Measurements from ENCODE around the gene KIF26B.

The KIF26B gene

DNA sequence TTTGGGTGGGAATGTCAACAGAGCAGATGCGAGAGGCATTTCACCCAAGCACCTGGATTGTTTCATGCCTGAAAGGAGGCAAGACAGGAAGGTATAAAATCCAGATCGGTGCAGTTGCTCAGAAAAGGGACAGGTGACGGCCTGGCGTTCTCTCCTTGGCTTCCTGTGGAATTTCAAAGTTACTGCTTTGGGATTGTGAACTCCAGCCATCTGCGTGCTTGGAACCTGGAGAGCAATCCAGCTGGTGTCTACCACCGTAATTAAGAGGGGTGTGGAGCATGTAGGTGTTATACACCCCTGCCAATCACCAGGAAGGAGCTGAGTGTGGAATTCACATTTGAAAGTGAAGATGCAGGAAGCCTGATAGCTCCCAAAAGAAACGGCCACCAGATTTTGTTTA, 286.1 kb downstream of the KIF26B start:
- DNase-seq = no peak

DNA sequence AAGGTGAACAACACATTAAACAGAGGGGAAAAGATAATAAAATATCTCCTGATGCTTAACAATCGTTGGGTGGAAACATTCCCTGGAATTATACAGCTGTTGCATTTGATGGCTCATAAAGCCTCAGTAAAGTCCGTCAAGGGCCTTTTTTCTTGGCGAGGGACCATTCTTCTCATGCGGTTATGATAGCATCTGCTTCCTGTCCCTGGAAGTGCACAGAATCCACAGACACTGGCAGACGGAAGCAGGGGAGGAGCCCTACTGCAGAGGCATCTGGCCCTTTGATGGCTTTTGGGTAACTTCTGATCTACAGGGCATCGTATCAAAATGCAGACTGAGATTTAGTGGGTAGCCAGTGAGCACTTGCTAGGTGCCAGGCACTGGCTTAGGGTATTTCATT, 286.9 kb downstream of the KIF26B start:
- no peak for DNase-seq

GRCh38 chr1:245444147-245444828, 289.5 kb downstream of the KIF26B start:
- DNase-seq = no peak

- no peak for DNase-seq
These were observed 290.2 kb downstream of the KIF26B start for GRCh38 chr1:245444945-245445344.

DNA sequence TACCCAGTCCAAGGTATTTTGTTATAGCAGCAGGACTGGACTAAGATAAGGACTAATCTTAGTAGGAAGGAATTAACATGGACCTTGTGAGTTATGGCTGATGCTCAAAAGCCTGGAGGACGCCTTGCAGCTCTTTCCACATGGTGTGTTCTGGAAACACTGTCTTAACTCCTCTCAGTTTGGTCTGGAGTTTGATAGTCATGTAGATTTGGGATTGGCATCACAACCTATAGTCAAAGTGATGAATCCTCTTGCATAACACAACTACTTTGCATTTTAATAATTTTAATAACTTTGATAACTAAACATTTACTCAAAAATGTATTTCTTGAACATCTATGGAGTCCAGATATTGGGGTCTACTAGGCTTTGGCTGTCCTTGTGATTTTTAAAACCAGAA, 293.7 kb downstream of the KIF26B start:
- no peak for DNase-seq

- DNase-seq = no peak
These were observed 294.2 kb downstream of the KIF26B start for GRCh38 chr1:245448975-245449431.

GRCh38 chr1:245453541-245453940, 298.8 kb downstream of the KIF26B start:
- no peak for DNase-seq

DNA sequence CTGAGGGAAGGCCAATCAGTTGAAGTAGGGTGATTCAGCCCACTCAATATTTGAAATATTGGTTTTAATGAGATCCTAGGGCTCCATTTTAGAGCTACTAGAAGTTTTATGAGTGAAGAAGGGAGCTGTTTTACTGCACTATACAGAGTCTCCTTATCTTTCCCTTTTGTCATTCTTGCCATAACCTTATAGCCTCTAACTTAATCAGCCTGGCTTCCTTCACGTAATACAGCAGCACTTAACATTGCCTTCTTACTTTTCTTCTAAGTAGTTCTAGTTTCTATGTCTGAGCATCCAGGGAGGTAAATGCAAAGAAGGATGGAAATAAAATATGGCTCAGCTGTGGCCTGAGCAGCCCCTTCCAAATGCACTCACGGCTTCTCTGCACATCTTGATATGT, 299.3 kb downstream of the KIF26B start:
- DNase-seq = no peak

DNA sequence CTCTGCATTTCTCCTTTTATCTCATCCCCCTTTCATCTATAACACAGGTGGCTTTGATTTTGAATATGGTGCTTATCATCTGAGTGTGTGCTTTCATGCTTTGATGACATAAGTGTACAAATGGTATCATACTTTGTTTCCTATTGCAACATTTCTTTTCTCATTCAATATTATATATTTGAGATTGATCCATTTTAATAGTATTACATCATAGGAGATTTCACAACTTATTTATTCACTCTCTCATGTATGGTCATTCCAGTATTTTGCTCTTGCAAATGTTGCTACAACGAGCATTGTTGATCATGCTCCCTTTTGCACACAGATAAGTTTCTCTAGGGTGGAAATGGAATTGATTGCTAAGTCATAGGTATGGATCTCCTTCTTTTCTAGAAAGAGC, 302.8 kb downstream of the KIF26B start:
- DNase-seq = no peak

GRCh38 chr1:245458234-245458633, 303.4 kb downstream of the KIF26B start:
- DNase-seq = no peak

GRCh38 chr1:245458761-245459174, 304.0 kb downstream of the KIF26B start:
- DNase-seq = no peak

GRCh38 chr1:245459621-245460020, 304.8 kb downstream of the KIF26B start:
- no peak for DNase-seq

DNA sequence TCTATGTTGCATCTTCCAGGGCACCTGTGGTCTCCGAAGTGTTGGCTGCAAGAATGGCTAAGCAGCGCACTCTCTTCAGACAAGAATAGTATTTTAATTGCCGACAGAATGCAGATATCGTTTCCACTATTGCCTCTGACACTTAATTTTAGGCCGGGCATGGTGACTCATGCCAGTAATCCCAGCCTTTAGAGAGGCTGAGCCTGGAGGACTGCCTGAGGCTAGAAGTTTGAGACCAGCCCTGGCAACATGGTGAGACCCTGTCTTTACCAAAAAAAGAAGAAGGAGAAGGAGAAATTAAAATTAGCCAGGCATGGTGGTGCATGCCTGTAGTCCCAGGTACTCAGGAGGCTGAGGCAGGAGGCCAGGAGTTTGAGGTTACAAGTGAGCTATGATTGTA, 306.9 kb downstream of the KIF26B start:
- DNase-seq = no peak

- DNase-seq = no peak
These were observed 307.4 kb downstream of the KIF26B start for GRCh38 chr1:245462161-245462560.

- DNase-seq = no peak
These were observed 308.8 kb downstream of the KIF26B start for GRCh38 chr1:245463392-245464165.

DNA sequence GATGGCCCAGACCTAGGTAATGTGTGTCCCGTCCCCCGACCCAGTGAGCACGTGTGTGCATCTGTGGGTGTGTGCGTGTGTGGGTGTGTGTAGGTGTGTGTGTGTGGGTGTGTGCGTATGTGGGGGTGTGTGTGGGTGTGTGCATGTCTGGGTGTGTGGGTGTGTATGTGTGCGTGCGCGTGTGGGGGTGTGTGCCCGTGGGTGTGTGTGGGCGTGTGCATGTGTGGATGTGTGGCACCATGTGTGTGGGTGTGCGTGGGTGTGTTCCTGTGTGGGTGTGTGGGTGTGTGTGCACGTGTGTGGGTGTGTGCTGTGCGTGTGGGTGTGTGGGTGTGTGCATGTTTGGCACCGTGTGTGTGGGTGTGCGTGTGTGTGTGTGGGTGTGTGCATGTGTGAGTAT, 309.5 kb downstream of the KIF26B start:
- DNase-seq = no peak

DNA sequence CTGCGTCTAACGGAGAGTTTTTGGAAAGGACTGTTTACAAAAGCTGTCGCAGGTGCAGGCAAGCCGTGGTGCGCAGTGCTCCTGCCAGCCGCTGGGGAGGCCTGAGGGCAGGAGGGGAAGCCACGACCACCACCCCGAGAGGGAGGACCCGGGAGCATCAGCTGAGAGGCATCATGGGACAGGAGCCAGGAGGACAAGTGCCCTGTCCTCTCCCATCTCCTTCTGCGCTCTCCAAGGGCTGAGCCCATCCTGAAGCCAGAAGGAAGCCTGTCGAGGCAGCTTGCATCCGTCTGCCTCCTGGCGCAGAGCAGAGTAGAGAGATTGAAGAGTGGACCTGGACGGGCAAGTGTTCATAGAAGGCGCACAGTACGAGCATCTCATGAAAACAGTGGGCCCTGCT, 310.9 kb downstream of the KIF26B start:
- no peak for DNase-seq

DNA sequence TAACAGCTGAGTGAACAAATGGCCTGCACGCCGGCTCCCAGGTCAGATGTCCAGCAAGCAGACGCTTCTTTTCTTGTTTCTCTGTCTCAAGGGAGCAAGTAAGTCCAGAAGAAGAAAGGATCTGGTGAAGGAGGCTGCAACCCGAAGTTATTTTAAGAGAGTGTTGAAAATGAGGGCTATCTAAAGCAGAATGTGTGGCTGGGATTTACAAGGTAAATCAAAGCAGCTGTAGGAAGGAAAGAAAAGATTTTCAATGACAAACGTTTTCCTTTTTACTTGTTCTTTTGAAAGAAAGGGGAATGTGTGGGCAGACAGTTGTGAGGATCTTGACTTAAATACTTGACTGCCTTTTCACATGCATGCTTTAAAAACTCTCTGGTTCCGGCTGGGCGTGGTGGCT, 311.5 kb downstream of the KIF26B start:
- DNase-seq = no peak

DNA sequence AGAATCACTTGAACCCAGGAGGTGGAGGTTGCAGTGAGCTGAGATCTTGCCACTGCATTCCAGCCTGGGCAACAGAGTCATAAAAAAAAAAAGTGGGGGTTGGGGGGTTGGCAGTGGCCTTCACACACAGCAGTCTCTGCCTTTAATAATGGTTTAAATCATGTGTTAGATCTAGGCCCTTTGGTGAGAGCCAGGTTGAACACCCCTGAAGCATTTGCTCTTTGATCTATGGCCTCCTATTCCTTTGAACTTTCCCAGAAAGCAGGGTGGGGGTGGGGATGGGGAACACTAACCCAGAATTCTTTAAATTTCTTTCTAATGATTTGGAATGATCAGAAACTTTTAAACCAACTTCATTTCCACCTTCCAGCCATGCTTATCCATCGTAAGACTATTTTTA, 313.0 kb downstream of the KIF26B start:
- no peak for DNase-seq

- DNase-seq = no peak
These were observed 314.2 kb downstream of the KIF26B start for GRCh38 chr1:245469006-245469405.

- no peak for DNase-seq
These were observed 314.9 kb downstream of the KIF26B start for GRCh38 chr1:245469734-245470133.

GRCh38 chr1:245475126-245475525, 320.3 kb downstream of the KIF26B start:
- no peak for DNase-seq

- no peak for DNase-seq
These were observed 321.3 kb downstream of the KIF26B start for GRCh38 chr1:245475961-245476516.

DNA sequence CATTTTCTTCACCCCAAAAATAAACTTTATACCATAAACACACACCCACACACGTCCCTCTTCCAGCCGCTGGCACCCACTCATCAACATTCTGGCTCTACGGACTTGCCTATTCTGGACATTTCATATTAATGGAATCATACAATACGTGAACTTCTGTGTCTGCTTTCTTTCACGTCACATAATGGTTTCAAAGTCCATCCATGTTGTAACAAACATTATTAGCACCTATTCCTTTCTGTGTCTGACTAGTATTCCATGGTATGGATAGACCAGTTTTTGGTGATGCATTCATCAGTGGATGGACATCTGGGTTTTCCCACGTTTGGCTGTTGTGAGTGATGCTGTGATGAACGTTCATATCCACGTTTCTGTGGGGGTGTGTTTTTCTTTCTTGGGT, 323.2 kb downstream of the KIF26B start:
- DNase-seq = no peak

Data from NCI-H774 (cell line).